ENCODE data around the gene SIGMAR1. TPM values are rescaled to one million over a fixed set of nuclear protein-coding genes. Genes with fewer than 3 reads are reported as not detected.

Gene SIGMAR1
- total RNA-seq, 1 donor from 2014 or later: 26.1 TPM

GRCh38 chr9:34630402-34631154 is 7.0 kb downstream of the SIGMAR1 start:
- DNase-seq: no peak

GRCh38 chr9:34629491-34629808 is 8.1 kb downstream of the SIGMAR1 start:
- no peak for DNase-seq

- DNase-seq: no peak
Observed at GRCh38 chr9:34628656-34629490, 8.7 kb downstream of the SIGMAR1 start, which contains the start of gene ARID3C. ARID3C (minus strand) TSS chr9:34629066; CDS start chr9:34628014, 1,052 bp downstream.

GRCh38 chr9:34627716-34628655 is 9.6 kb downstream of the SIGMAR1 start:
- DNase-seq: no peak

GRCh38 chr9:34625186-34625486 is 12.5 kb downstream of the SIGMAR1 start:
- no peak for DNase-seq

- DNase-seq: no peak
Observed at GRCh38 chr9:34624475-34625185, 13.0 kb downstream of the SIGMAR1 start.

- DNase-seq: no peak
Observed at GRCh38 chr9:34623374-34624235, 14.0 kb downstream of the SIGMAR1 start.

- peak; percentile 95 for DNase-seq
Observed at GRCh38 chr9:34620061-34620994, 17.3 kb downstream of the SIGMAR1 start, which contains the start of gene DCTN3. DCTN3 (minus strand) TSS chr9:34620495; CDS start chr9:34620464, 31 bp downstream.

GRCh38 chr9:34615132-34615531 is 22.5 kb downstream of the SIGMAR1 start:
- no peak for DNase-seq

GRCh38 chr9:34612788-34613390 is 24.7 kb downstream of the SIGMAR1 start:
- DNase-seq: peak; percentile 78

- peak; percentile 67 for DNase-seq
Observed at GRCh38 chr9:34611811-34612787, 25.5 kb downstream of the SIGMAR1 start, which contains the start of gene RPP25L. RPP25L (minus strand) TSS chr9:34612097; CDS start chr9:34611296, 801 bp downstream.

- DNase-seq: no peak
Observed at GRCh38 chr9:34611251-34611810, 26.3 kb downstream of the SIGMAR1 start.

- DNase-seq: no peak
Observed at GRCh38 chr9:34610434-34611206, 27.0 kb downstream of the SIGMAR1 start.

GRCh38 chr9:34607331-34607730 is 30.3 kb downstream of the SIGMAR1 start:
- no peak for DNase-seq

GRCh38 chr9:34606905-34607304 is 30.7 kb downstream of the SIGMAR1 start:
- DNase-seq: no peak

GRCh38 chr9:34606190-34606589 is 31.4 kb downstream of the SIGMAR1 start:
- DNase-seq: no peak

Data from skin of body (tissue), 2 donors.